Subcutaneous adipose tissue (tissue), 4 donors: ENCODE results near the gene DRC1. TPM values are rescaled to one million over a fixed set of nuclear protein-coding genes. Genes with fewer than 3 reads are reported as not detected.

ENCODE experiments used
- total RNA-seq, 4 donors: library from RNA; depleted of rRNA; stranded (reverse); fragments of >200 nt; gene quantifications; one replicate each; pipeline ENCODE4 v1.1.0, GENCODE V29; 2016
- TF ChIP-seq, protein P1 (sequence below): fragments of 450-650 bp; IDR thresholded peaks from one replicate; pipeline ENCODE4 v1.5.1; 2016; ENCODE audit warnings: low read depth, mild to moderate bottlenecking, control low read depth, antibody characterized with exemption, moderate library complexity

The DRC1 gene
- total RNA-seq, 4 donors from 2014 or later: not detected

GRCh38 chr2:26409785-26410184 lies 8.1 kb downstream of the DRC1 start:
- TF ChIP-seq, protein P1, sequence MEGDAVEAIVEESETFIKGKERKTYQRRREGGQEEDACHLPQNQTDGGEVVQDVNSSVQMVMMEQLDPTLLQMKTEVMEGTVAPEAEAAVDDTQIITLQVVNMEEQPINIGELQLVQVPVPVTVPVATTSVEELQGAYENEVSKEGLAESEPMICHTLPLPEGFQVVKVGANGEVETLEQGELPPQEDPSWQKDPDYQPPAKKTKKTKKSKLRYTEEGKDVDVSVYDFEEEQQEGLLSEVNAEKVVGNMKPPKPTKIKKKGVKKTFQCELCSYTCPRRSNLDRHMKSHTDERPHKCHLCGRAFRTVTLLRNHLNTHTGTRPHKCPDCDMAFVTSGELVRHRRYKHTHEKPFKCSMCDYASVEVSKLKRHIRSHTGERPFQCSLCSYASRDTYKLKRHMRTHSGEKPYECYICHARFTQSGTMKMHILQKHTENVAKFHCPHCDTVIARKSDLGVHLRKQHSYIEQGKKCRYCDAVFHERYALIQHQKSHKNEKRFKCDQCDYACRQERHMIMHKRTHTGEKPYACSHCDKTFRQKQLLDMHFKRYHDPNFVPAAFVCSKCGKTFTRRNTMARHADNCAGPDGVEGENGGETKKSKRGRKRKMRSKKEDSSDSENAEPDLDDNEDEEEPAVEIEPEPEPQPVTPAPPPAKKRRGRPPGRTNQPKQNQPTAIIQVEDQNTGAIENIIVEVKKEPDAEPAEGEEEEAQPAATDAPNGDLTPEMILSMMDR: no peak

DNA sequence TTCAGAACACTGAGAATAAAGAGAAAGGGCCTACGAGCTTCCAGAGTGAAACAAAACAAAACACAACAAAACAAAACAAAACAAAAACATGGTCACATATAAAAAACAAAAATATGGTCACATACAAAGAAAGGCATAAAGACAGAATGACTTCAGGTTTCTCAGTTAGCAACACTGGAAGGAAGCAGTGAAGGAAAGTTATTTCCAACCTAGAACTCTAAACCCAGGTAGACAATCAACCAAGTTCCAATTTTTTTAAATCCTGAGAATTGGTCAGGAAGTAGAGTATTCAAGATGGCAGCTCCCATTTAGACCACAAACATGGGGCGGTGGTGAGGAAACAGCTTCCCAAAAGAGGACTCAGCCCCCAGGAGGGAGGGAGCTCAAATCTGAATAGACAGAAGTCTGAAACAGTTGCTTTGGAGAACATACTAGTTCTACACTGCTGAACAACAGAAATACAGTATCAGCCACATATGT lies 9.1 kb downstream of the DRC1 start:
- TF ChIP-seq, protein P1: no peak

DNA sequence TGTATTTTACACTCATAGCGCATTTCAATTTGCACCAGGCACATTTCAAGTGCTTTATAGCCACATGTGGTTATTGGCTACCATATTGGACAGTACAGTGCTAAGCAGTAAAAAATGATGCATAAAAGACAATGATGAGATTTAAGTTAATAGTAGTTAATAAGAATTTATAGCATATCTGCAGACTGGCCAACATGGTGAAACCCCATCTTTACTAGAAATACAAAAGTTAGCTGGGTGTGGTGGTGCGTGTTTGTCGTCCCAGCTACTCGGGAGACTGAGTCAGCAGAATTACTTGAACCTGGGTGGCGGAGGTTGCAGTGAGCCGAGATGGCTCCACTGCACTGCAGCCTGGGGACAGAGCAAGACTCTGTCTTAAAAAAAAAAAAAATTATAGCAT lies 9.7 kb downstream of the DRC1 start:
- TF ChIP-seq, protein P1: no peak

GRCh38 chr2:26412091-26412673 lies 10.5 kb downstream of the DRC1 start:
- TF ChIP-seq, protein P1: no peak

DNA sequence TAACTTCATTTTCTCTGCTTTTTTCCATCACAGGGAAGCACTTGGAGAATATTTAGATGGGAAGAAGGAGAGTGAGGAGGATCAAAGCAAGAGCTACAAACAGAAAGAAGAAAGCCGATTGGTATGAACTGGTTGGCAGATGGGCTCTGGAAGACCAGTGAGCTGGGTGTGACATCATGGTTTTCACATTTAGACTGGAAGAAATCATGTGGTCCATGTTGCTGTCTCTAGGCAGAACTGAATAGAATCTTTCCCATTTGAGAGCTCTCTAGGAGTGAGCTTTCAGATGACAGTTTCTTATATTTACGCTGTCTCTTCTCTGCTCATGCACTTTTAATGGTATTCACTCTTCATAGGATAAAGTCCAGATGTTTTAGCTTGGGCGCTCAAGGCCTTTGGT lies 12.6 kb downstream of the DRC1 start:
- TF ChIP-seq, protein P1: no peak

DNA sequence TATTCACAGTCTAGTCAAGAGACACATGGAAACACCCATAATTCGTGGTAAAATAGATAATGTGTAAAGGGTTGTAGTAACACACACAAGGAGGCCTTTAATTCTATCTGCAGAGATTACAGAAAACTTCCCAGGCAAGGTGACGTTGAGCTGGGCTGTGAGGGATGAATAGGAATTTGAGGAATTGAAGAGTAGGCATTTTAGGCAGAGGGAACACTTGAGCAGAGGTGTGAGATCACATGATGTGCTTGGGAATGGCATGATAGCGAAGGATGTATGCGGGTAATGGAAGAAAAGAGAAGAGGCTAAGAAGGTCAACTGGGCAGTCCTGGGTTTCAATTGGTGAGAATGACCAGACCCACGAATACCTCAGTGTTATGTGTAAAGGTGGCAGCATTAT lies 20.2 kb downstream of the DRC1 start:
- TF ChIP-seq, protein P1: no peak

GRCh38 chr2:26422947-26423629 lies 21.4 kb downstream of the DRC1 start:
- TF ChIP-seq, protein P1: no peak
